NCI-H1105 treated with DMSO at 0.1 percent for 48 hours (cell line): ENCODE measurements around the gene FBN2.
"Not testable (repeated sequence)": the region's sequence is repeated elsewhere in the genome, so short reads cannot be mapped to it uniquely, and the experiment has no call there.

Experiments used
- DNase-seq: peaks from one replicate; lab custom pipeline; 2025; lab: John Stamatoyannopoulos, UW

Gene FBN2

DNA sequence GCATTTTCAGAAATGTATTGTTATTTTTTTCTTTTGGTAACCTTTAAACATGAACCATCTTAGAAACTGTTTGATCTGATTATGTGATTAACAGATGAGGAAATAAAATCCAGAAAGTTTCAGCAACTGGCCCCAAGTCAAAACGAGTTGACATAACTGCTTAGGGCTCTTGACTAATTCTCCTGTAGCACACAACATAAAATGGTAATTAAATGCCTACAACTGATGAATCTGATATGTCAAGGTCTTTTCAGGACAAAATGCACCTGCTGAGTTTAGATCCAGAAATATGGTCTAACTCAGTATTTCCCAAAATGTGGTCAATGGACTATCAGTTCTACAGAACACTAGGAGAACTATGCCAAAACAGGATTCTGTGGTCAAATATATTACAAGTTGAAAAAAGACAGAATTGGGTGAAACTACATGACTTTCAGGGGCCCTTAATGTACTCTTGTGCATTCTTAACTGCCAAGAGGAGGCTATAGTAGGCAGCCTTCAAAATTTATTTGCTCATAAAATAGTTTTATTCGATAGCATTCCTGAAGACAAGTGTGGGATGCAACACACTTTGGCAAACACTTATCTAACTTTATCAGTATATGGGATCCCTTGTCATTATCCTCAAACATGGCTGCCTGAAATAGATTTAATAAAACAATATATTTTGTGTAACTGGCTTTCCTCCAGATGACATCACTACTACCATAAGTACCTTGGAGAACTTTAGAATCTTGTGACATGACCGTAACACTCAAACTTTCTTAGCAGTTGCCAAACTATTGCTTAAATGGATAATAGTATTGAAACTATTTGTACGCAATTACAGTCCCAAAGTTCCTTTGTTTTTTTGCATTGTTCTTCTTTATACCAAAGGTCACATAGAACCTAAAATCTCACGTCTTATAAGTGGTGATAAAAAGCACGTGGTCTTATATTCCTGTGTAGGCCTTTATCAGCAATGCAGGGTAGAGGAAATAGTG lies 59.4 kb downstream of the FBN2 start:
- DNase-seq: no peak

DNA sequence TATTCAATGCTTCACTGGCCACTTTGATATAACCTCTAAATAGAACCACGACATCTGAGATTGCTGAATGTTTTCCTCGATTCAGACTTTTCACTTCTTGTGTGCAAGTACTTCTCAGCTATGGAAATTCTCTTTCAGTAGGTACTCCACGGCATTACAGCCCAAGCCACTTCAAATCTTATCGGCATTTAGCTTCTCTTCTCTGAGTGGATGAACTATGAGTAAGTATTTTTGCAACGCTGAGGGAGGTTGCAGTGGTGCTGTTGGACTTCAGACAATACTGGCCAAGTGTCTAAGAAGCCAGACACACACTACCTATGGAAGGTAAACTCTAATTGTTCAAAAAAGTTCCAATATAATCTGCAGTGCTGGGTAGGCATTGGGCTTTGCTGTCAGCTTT lies 60.1 kb downstream of the FBN2 start:
- no peak for DNase-seq

DNA sequence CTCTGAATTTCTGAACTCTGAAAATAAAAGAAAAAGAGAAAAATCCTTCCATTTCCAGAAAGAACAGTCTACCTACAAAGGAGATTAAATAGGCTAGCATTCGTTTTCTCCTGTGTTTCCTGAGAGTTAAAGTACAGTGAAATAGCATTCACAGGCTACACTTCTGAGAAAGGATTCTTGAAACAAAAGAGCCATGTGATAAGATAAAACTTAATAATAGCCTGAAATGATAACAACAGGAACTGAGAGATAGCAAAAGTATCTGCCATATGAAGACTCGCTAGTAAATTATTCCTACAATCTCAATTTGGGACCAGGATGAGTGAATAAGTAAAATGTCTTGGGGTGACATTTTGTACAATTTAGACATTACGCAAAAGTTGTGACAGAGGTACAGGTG lies 62.4 kb downstream of the FBN2 start:
- no peak for DNase-seq

DNA sequence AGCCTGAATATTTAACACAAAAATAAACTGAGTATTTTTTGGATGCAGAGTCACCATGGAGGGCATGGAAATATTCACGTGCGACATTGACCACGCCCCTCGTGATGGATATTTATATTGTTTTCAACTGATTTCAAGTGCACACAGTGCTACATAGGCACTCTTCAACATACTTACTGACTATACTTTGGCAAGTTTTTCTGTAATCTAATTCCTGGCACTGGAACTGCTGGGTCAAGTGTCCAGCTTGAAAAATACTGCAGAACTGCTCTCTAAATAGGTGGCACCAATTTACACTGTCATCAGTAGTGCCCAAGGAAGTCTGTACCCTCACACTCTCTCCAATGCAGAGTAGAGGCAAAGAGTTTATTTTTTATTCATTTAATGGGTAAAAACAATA lies 65.1 kb downstream of the FBN2 start:
- DNase-seq: no peak

DNA sequence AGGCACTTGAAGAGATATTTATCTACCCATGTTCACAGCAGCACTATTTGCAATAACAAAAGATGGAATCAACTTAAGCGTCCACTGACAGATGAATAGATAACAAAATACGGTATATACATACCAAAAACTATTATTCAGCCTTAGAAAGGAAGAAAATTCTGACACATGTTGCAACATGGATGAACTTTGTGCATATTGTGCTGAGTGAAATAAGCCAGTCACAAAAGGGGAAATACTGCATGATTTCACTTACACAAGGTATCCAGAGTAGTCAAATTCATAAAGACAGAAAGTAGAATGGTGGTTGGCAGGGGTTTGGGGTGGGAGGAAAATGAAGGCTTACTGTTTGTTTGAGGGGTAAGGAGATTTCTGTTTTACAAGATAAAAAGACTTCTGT lies 66.0 kb downstream of the FBN2 start:
- no peak for DNase-seq

DNA sequence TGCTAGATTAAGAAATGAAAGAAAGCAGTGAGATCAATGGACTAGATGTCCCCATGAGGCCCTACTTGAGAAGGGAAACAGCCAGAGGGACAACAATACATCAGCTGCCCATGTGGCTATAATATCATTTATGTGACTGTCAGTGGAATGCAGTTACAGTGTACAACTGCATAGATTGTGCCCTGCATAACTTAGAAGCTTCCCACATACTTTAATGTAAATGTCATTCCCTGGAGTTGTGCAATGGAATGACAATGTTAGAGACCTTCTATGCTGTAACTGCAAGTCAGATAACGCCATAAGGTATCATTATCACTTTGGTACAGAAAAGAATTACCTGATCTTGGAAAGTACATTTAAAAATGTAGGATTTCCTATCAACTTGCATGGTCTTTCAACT lies 67.4 kb downstream of the FBN2 start:
- no peak for DNase-seq

DNA sequence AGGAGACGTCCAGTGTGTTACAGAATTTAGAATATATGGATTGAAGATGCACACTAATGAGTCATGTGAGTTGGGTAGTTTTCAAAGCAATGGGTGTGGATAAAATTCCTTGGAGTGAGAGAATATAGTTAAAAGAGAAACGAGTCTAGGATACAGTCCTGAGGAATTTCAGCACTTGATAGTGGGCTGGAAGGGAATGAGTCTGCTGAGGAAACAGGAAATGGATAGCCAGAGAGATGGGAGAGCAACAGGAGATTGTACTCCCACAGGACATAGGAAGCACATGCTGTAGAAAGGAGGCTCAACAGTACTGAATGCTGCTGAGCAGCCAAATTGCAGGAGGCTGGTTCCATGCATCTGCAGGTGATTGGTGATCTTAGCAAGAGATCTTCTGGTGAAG lies 68.1 kb downstream of the FBN2 start:
- no peak for DNase-seq

DNA sequence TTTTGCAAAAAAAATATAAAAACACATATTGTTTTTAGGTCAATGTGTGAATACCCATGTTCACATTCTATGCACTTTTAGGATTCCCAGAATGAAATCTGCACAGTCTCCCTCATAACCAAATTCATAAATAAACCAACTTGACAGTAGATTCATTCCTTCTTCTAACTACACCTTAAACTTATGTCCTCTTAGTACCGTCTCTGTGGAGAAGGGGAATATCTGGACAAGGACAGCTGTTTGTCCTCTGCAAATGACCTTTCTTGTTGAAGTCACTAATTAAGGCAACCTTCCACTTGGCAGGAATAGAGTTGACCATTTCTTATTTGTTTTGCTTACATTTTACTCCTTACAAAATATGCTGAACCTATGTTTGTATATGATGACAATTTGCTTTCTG lies 71.1 kb downstream of the FBN2 start:
- DNase-seq: no peak

DNA sequence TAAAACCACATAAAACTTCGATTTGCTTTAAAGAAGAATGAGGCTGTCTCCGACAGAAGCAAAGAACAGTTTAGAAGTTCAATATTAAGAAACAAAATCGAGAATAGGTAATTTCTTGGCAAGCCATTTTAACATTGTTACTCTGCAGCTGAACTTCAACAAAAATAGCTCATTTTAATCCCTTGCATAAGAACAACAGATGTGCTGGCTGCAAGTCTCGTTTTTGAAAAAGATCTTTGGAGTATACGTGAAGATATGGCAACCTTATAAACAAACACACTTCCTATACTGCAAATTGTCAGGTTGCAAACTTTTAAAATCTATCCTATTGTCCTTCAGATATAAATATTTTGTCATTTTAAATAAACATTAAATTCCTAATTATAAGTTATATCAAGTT lies 71.5 kb downstream of the FBN2 start:
- DNase-seq: no peak

DNA sequence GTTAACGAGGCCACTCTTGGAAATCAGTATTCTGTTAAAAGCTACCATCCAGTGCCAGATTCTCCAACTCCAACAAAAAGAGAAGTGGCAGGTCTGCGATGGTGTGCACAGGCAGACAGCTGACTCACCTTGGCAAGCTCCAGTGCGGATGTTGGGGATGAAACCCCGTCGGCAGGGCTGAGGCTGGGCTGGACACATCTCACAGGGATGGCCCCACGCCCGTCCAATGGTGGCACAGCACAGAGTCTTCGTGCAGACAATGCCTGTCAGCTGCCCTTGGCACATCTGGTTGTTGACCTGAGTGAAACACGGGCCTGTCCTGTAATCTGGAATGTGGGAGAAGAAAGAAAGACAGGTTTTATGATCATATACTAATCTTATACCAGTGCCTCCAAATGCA lies 73.4 kb downstream of the FBN2 start:
- no peak for DNase-seq

DNA sequence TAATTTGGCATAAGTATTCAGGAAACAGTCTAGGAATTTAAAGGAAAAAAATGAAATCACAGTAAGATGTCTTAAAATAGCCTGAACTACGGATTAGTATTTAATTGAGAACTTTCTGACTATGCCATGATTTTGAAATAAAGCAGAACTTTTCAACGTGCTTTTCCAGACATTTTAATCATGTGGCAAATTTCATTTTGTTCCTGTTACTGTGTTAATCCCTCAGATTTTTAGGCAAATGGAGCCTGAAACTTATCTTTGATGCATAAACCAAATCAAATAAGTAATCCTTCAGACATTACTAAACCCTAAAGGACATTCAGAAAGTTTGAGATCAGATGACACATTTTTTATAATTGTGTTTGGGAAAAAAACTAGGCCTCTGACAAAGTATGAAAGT lies 75.7 kb downstream of the FBN2 start:
- DNase-seq: no peak

DNA sequence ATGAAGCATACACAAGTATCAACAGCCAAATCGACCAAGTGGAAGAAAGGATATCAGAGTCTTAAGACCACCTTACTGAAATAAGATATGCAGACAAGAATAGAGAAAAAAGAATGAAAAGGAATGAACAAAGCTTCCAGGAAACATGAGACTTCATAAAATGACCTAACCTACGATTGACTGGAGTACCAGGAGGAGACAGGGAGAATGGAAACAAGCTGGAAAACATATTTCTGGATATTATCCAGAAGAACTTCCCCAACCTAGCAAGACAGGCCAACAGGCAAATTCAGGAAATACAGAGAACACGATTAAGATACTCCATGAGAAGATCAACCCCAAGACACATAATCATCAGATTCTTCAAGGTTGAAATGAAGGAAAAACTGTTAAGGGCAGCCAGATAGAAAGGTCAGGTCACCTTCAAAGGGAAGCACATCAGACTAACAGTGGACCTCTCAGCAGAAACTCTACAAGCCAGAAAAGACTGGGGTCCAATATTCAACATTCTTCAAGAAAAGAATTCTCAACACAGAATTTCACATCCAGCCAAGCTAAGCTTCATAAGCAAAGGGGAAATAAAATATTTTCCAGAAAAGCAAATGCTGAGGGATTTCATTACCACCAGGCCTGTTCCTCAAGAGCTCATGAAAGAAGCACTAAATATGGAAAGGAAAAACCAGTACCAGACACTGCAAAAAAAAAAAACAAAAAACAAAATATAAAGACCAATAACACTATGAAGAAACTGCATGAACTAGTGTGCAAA lies 80.7 kb downstream of the FBN2 start:
- not testable (repeated sequence) for DNase-seq

DNA sequence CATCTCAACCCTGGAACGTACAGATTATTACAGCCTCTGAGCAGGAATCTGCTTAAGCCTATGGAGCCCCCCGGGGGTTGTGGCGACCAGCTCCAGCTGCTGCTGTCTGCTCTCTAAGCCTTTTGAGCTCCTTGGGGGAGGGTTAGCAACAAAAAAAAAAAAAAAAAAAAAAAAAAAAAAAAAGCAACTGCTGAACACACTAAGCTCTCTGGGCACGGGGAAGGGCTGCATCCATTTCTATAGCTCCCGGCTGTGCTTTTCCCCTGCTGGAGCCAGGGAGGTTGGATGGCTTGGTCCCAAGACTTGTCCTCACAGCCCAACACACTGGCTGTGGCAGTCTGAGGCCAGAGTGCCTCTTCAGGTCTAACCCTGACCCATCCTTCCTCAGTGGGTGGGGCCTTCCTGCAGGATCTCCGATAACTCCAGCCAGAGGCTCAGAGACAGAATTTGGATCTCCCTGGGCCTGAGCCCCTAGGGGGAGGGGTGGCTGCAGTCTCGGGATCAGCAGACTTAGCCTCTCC lies 82.1 kb downstream of the FBN2 start:
- DNase-seq: no peak

DNA sequence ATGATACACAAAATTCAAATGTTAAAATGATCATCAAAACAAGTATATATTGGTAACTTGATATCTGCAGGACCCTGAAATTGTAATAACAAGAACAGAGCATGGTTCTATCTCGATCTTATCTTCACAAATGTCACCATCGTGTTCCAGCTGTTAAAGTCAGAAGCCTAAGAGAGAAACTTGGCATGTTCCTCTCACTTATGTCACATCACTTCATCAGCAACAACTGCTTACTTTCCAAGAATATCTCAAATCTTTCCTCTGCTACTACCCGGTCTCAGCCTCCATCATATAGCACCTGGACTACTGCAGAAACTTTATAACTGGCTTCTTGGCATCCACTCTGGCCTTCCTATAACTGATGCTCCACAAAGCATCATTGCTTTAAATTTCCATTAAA lies 84.9 kb downstream of the FBN2 start:
- DNase-seq: no peak

DNA sequence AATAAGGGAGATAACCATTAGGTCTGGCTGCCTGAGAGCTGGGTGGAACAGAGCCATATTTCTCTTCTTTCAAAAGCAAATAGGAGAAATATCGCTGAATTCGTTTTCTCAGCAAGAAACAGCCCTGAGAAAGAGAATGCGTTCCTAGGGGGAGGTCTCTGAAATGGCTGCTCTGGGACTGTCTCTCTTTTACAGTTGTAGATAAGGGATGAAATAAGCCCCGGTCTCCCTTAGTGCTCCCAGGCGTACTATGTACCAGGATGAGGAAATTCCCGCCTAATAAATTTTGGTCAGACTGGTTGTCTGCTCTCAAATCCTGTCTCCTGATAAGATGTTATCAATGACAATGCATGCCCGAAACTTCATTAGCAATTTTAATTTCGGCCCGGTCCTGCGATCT lies 90.8 kb downstream of the FBN2 start:
- not testable (repeated sequence) for DNase-seq

DNA sequence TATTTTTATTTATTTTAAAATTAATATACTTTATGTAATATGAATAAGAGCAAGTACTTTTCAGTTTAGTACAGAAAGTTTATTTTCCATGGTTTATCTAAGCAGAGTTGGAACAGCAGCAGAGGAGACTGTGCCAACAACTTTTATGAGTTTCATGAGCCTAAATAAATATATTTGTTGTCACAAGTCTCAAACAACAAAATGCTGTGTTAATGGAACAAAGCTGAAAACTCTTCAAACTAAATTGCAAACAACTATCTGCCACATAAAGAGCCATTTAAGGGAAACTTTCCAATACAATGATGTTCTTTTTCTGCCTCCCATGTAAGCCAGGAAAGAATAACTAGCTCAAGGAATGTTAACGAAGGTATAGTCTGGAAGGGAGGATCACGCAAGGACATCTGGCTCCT lies 96.1 kb downstream of the FBN2 start:
- DNase-seq: no peak

DNA sequence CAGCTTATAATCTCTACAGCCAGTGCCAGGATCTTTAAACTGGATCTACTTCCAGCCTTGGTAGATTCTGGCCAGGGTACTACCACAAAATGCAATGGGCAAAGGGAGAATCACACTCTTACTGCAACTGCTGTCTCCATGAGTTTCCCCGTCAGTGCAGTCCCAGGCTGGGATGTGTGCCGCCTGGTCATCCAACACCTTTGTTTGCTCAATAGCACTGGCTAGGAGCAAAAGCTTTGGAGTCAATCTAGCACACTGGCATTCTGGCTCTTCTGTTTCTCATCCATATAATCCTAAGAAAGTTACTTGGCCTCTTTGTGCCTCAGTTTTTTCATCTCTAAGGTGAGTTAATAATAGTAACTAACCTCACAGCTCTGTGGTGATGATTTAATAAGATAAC lies 96.9 kb downstream of the FBN2 start:
- DNase-seq: no peak

DNA sequence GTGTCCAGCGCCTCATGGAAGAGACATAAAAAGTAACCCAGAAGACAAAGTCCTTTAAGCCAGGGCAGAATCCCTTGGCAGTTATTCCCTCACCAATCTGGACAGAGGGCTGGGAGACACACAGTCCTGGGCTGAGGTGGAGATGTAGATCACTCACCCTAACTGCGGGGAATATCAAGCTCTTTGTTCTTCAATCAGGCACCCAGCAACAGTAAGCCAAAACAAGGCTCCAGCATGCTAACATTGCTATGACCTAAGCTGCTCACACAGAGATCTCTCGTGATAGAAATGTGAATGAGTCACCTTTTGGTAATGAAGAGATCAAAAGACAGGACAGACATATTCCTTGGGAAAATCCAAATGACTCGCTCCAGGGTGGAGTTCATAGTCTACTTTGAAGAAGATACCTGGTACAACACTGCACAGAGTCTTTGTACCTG lies 101.3 kb downstream of the FBN2 start:
- DNase-seq: no peak

DNA sequence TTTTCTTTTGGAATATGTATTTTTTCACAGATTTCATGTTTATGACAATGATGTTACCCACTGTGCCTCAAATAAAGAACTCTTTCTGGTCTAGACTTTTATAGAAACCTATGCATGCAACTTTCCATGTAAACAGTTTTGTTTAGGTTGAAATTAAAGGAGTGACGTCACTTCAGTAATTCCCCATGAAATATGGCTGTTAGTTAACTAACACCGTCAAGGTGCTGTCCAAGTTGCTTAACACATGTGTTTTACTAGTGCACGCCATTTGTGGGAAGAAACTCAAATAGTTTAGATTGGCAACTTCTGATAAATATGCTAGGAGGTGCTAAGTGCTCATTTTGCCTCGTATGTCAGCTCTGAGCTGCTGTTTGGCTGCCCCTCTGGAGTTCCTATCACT lies 102.2 kb downstream of the FBN2 start:
- no peak for DNase-seq

DNA sequence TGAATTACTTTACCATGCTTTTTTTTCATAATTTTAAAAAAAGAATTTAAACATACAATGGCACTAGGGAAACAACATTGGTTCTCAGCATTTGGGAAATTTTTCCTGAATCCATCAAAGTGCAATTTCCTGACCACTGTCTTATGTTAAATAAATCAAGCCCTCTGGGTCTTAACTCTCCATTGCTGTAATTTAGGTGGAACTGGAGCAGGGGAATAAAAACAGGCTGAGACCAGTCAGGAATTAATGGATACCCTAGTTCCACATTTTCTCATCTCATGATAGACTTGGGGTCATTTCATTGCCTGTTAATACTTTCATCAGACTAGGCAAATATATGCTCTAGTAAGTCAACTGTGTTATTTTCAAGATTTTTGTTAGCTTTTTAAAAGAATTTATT lies 103.1 kb downstream of the FBN2 start:
- no peak for DNase-seq

DNA sequence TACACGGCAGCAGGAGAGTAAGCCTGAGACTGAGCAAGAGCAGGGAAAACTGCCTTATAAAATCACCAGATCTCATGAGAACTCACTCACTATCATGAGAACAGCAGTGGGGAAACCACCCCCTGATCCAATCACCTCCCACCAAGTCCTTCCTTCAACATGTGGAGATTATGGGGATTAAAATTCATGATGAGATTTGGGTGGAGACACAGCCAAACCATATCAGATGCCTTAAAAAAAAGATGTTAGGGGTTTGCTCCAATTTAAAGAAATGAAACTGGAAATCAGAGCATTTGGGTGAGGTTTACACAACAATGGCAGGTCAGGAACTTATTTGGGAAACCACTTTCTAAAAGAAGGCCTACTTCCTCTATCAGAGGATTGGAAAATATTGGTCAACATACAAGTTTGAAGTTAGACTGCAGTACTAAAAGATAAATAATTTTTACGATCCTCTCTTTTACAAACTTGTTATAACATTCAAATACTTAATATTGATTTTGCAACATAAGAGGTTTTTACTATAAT lies 105.1 kb downstream of the FBN2 start:
- DNase-seq: no peak

DNA sequence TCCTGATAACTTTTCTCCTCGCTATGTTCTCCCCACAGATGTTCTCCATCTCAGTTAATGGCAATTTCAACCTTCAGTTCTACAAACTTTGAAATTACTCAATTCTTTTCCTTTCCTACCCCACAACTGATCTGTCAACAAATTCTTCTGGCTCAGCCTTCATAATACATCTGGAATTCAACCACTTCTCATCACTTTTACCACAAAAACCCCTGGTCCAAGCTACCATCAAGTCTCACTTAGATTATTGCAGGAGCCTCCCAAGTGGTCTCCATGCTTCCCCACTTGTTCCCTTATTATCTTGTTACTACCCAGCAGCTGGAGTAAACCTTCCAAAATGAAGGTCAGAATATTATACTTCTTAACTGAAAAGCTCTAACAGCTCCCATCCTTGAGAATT lies 110.1 kb downstream of the FBN2 start:
- no peak for DNase-seq

DNA sequence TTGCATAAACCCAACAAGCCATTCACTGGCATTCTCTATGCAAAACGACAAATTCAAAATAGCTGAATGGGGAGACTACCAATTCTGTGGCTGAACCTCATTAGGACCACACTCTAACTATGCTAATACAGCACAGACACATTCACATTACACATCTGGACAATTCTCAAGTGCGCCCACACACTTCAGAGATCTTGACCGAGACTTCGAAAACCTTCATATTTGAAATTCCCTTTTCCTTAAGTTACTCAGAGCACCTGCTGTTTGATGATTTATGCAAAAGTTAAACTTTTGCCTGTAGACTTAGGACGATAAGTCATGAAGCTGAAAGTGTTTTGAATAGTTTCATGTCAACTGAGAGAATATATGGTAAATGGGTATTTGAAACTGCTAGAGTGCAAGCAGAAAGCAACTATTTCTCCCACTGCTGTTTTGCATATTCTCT lies 111.9 kb downstream of the FBN2 start:
- no peak for DNase-seq
